ENCODE data around the gene RPS6KA5.

DNA sequence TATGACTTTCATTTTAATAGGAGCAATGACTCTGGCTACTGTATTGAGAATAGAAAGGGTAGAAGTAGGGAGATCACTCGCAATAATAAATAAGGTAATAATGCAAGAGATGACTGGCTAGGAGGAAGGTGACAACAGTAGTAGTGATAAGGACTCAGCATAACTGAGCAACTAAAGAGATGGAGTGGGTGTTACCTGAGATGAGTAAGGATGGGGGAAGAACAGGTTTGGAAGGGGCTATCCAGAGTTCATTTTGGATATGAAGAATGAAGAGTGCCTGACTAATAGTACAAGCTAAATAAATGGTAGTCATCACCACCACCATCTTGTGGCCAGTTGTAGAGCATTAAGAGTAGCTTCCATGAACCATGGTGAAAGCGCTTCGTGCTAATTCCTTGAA, 101.1 kb downstream of the RPS6KA5 start:
- TF ChIP-seq, protein P1, sequence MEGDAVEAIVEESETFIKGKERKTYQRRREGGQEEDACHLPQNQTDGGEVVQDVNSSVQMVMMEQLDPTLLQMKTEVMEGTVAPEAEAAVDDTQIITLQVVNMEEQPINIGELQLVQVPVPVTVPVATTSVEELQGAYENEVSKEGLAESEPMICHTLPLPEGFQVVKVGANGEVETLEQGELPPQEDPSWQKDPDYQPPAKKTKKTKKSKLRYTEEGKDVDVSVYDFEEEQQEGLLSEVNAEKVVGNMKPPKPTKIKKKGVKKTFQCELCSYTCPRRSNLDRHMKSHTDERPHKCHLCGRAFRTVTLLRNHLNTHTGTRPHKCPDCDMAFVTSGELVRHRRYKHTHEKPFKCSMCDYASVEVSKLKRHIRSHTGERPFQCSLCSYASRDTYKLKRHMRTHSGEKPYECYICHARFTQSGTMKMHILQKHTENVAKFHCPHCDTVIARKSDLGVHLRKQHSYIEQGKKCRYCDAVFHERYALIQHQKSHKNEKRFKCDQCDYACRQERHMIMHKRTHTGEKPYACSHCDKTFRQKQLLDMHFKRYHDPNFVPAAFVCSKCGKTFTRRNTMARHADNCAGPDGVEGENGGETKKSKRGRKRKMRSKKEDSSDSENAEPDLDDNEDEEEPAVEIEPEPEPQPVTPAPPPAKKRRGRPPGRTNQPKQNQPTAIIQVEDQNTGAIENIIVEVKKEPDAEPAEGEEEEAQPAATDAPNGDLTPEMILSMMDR (IDR thresholded peaks at IDR 0.05; ENCODE audit: low read depth, low read length, poor library complexity, severe bottlenecking) = no peak
- no peak for TF ChIP-seq EZH2phosphoT487 (IDR thresholded peaks at IDR 0.05; ENCODE audit: borderline replicate concordance, low read length)

Measured in DOHH2 (cell line).